ENCODE data around the gene OPRM1.
"Not testable (repeated sequence)": the region's sequence is repeated elsewhere in the genome, so short reads cannot be mapped to it uniquely, and the experiment has no call there.

OPRM1 gene

GRCh38 chr6:154233383-154233782 is 194.3 kb downstream of the OPRM1 start:
- intact Hi-C loops (cut with DNase I) = no loop called here
- no peak for DNase-seq

GRCh38 chr6:154234019-154234772 is 195.2 kb downstream of the OPRM1 start:
- intact Hi-C loops (cut with DNase I) = no loop called here
- DNase-seq = no peak

GRCh38 chr6:154236646-154237301 is 197.7 kb downstream of the OPRM1 start:
- no peak for DNase-seq
- intact Hi-C loops (cut with DNase I) = no loop called here

GRCh38 chr6:154238831-154239230 is 199.8 kb downstream of the OPRM1 start:
- intact Hi-C loops (cut with DNase I) = no loop called here

GRCh38 chr6:154239392-154239791 is 200.4 kb downstream of the OPRM1 start:
- intact Hi-C loops (cut with DNase I) = no loop called here

More at GRCh38 chr6:154238831-154239230, 199.8 kb downstream of the OPRM1 start:
- DNase-seq = no peak

GRCh38 chr6:154241061-154241460 is 202.0 kb downstream of the OPRM1 start:
- intact Hi-C loops (cut with DNase I); DNase-seq: not testable (repeated sequence)

More at GRCh38 chr6:154239392-154239791, 200.4 kb downstream of the OPRM1 start:
- DNase-seq = no peak

GRCh38 chr6:154241581-154241980 is 202.5 kb downstream of the OPRM1 start:
- no peak for DNase-seq
- intact Hi-C loops (cut with DNase I) = no loop called here

- intact Hi-C loops (cut with DNase I) = no loop called here
- DNase-seq = no peak
These were observed 203.7 kb downstream of the OPRM1 start for GRCh38 chr6:154242617-154243357.

GRCh38 chr6:154243793-154244750 is 205.0 kb downstream of the OPRM1 start:
- DNase-seq = peak in 2 of 10 donors; percentile 16 to 24
- intact Hi-C loops (cut with DNase I) = no loop called here

- intact Hi-C loops (cut with DNase I) = no loop called here
- no peak for DNase-seq
These were observed 206.5 kb downstream of the OPRM1 start for GRCh38 chr6:154245506-154245905.

- no peak for DNase-seq
- intact Hi-C loops (cut with DNase I) = no loop called here
These were observed 207.7 kb downstream of the OPRM1 start for GRCh38 chr6:154246723-154247118.

GRCh38 chr6:154247119-154247861 is 208.2 kb downstream of the OPRM1 start:
- no peak for DNase-seq
- intact Hi-C loops (cut with DNase I) = no loop called here

- intact Hi-C loops (cut with DNase I) = no loop called here
- no peak for DNase-seq
These were observed 210.7 kb downstream of the OPRM1 start for GRCh38 chr6:154249499-154250298.

GRCh38 chr6:154251116-154251515 is 212.1 kb downstream of the OPRM1 start:
- no peak for DNase-seq
- intact Hi-C loops (cut with DNase I) = no loop called here

GRCh38 chr6:154252678-154253077 is 213.6 kb downstream of the OPRM1 start:
- DNase-seq = no peak
- intact Hi-C loops (cut with DNase I) = no loop called here

- intact Hi-C loops (cut with DNase I) = no loop called here
These were observed 218.0 kb downstream of the OPRM1 start for GRCh38 chr6:154257067-154257466.

GRCh38 chr6:154258064-154258757 is 219.2 kb downstream of the OPRM1 start:
- intact Hi-C loops (cut with DNase I) = no loop called here
- no peak for DNase-seq

More at GRCh38 chr6:154257067-154257466, 218.0 kb downstream of the OPRM1 start:
- DNase-seq = no peak

Data from posterior cingulate gyrus (tissue), 11 donors.